ENCODE results near the gene CTDSP2. TPM values are rescaled to one million over a fixed set of nuclear protein-coding genes. Genes with fewer than 3 reads are reported as not detected.
"Not testable (repeated sequence)": the region's sequence is repeated elsewhere in the genome, so short reads cannot be mapped to it uniquely, and the experiment has no call there.

The CTDSP2 gene
- total RNA-seq, 2 experiments from 2014 or later = 44.2 to 118 TPM

DNA sequence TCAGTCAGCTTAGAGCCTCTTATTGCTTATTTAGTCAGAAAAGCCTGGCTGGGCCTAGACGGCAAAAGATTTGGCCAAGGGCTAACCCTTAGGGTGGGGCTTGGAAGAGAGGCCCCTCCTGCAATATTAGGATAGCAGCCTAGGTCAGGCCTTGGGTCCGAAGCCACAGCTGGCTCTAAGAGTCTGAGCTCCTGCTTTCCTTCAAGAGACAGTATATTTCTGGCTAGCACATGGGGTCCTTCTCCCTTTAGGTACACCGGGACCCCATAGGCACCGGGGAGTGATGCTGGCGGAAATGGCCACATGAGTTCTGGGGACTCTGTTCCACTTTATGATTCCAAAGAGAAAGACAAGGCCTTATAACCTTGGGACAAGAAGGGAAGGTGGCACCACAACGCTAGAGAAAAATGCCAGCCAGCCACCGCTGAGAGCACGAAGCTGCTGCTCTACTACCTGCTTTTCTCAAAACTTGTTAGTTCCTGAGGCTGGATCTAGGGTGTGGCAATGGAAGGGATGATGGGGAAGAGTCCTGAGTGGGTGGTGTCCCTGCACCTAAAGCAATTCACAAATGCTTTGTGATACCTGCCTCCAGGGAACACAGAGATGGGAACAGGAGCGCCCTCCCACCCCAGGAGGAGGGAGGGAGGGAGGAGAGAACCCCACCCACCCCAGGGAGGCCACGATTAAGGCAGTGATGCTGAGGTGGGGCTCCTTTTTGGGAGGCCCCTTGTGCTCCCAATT lies 24.9 kb downstream of the CTDSP2 start:
- TF ChIP-seq CTCF (conservative IDR thresholded peaks at IDR 0.05; ENCODE audit: low read length) (no peak), EZH2phosphoT487 (IDR thresholded peaks at IDR 0.05; ENCODE audit: borderline replicate concordance, low read depth, low read length) (no peak)
- H3K4me2 ChIP-seq (ENCODE audit: low read length) = no peak overlapping the region
- no TSS peak for BruUV-seq (replicated peaks)
- CTCF ChIA-PET (ENCODE audit: unreplicated experiment) = no interaction called here
- POLR2A ChIA-PET = no interaction called here
- no peaks in the 10 kb centered on the region for H3K4me1 ChIP-seq (ENCODE audit: insufficient read depth, low read length, poor library complexity, severe bottlenecking)
- no peak for DNase-seq (ENCODE audit: low spot score)
- H3K4me3 ChIP-seq (ENCODE audit: low read depth, low read length, poor library complexity, severe bottlenecking) = no peak overlapping the region
- H3K9me3 ChIP-seq (ENCODE audit: low read length) = no peaks in the 10 kb centered on the region
- intact Hi-C loops (cut with micrococcal nuclease; ENCODE audit: unreplicated experiment) = no loop called here
- no peak overlapping the region for H2AFZ ChIP-seq (ENCODE audit: low read length)
- no peak overlapping the region for H3K27ac ChIP-seq (ENCODE audit: low read depth, low read length, poor library complexity, severe bottlenecking)
- H3K9me2 ChIP-seq (ENCODE audit: insufficient read depth, low read length) = no peaks in the 10 kb centered on the region
- no peaks in the 10 kb centered on the region for H3K79me2 ChIP-seq (ENCODE audit: insufficient read depth, low read depth, low read length)
- H3K36me3 ChIP-seq (ENCODE audit: insufficient read depth, low read length) = peaks cover 56% of the 10 kb centered on the region
- no peaks in the 10 kb centered on the region for H4K20me1 ChIP-seq (ENCODE audit: insufficient read depth, low read length)

- intact Hi-C loops (cut with micrococcal nuclease; ENCODE audit: unreplicated experiment); CTCF ChIA-PET (ENCODE audit: unreplicated experiment); H3K4me3 ChIP-seq (ENCODE audit: low read depth, low read length, poor library complexity, severe bottlenecking); H3K9me3 ChIP-seq (ENCODE audit: low read length); BruUV-seq (replicated peaks); H2AFZ ChIP-seq (ENCODE audit: low read length); H3K27ac ChIP-seq (ENCODE audit: low read depth, low read length, poor library complexity, severe bottlenecking); H3K9me2 ChIP-seq (ENCODE audit: insufficient read depth, low read length); DNase-seq (ENCODE audit: low spot score); H3K79me2 ChIP-seq (ENCODE audit: insufficient read depth, low read depth, low read length); H3K4me2 ChIP-seq (ENCODE audit: low read length); H3K4me1 ChIP-seq (ENCODE audit: insufficient read depth, low read length, poor library complexity, severe bottlenecking); H4K20me1 ChIP-seq (ENCODE audit: insufficient read depth, low read length); POLR2A ChIA-PET: not testable (repeated sequence)
- H3K36me3 ChIP-seq (ENCODE audit: insufficient read depth, low read length) = peaks cover 50% of the 10 kb centered on the region
Observed at GRCh38 chr12:57821015-57821414, 25.5 kb downstream of the CTDSP2 start.

GRCh38 chr12:57820119-57820518 lies 26.4 kb downstream of the CTDSP2 start:
- H3K4me3 ChIP-seq (ENCODE audit: low read depth, low read length, poor library complexity, severe bottlenecking); H3K4me2 ChIP-seq (ENCODE audit: low read length); H3K4me1 ChIP-seq (ENCODE audit: insufficient read depth, low read length, poor library complexity, severe bottlenecking); H3K9me3 ChIP-seq (ENCODE audit: low read length); H3K79me2 ChIP-seq (ENCODE audit: insufficient read depth, low read depth, low read length); H4K20me1 ChIP-seq (ENCODE audit: insufficient read depth, low read length); intact Hi-C loops (cut with micrococcal nuclease; ENCODE audit: unreplicated experiment); CTCF ChIA-PET (ENCODE audit: unreplicated experiment); H3K27ac ChIP-seq (ENCODE audit: low read depth, low read length, poor library complexity, severe bottlenecking); POLR2A ChIA-PET; DNase-seq (ENCODE audit: low spot score); H2AFZ ChIP-seq (ENCODE audit: low read length); H3K9me2 ChIP-seq (ENCODE audit: insufficient read depth, low read length): not testable (repeated sequence)
- peaks cover 42% of the 10 kb centered on the region for H3K36me3 ChIP-seq (ENCODE audit: insufficient read depth, low read length)
- BruUV-seq (replicated peaks) = TSS peak; percentile 25

GRCh38 chr12:57817990-57818331 lies 28.6 kb downstream of the CTDSP2 start:
- intact Hi-C loops (cut with micrococcal nuclease; ENCODE audit: unreplicated experiment); BruUV-seq (replicated peaks); H3K27ac ChIP-seq (ENCODE audit: low read depth, low read length, poor library complexity, severe bottlenecking); H3K4me3 ChIP-seq (ENCODE audit: low read depth, low read length, poor library complexity, severe bottlenecking); H3K4me1 ChIP-seq (ENCODE audit: insufficient read depth, low read length, poor library complexity, severe bottlenecking); H3K79me2 ChIP-seq (ENCODE audit: insufficient read depth, low read depth, low read length); H3K9me2 ChIP-seq (ENCODE audit: insufficient read depth, low read length); DNase-seq (ENCODE audit: low spot score); H2AFZ ChIP-seq (ENCODE audit: low read length); H4K20me1 ChIP-seq (ENCODE audit: insufficient read depth, low read length); H3K9me3 ChIP-seq (ENCODE audit: low read length); H3K4me2 ChIP-seq (ENCODE audit: low read length): not testable (repeated sequence)
- CTCF ChIA-PET (ENCODE audit: unreplicated experiment) = interaction anchor here (1.4 kb wide), 1 partner anchor 16 kb away, joined by 4 read pairs; no protein-coding TSS in a partner anchor
- POLR2A ChIA-PET = interaction anchor here (0.7 to 1.7 kb wide), 2 partner anchors 84 to 278 kb away, joined by 4 to 5 read pairs; no protein-coding TSS in a partner anchor
- peaks cover 20% of the 10 kb centered on the region for H3K36me3 ChIP-seq (ENCODE audit: insufficient read depth, low read length)
